Measurements from ENCODE around the gene ODC1.

ODC1 gene

GRCh38 chr2:10475811-10476660 lies 27.9 kb upstream of the ODC1 start:
- no peak overlapping the region for H3K9ac ChIP-seq (ENCODE audit: low read length)
- no peak overlapping the region for H3K4me3 ChIP-seq (ENCODE audit: low read length)
- no peaks in the 10 kb centered on the region for H3K36me3 ChIP-seq (ENCODE audit: control insufficient read depth, insufficient read depth, low read length)
- no peaks in the 10 kb centered on the region for H3K4me1 ChIP-seq (ENCODE audit: control insufficient read depth, insufficient read depth, low read length)
- no peak overlapping the region for H3K27ac ChIP-seq (ENCODE audit: low read depth, low read length)
- H3K27me3 ChIP-seq (ENCODE audit: control insufficient read depth, insufficient read depth, low read length): no peaks in the 10 kb centered on the region

DNA sequence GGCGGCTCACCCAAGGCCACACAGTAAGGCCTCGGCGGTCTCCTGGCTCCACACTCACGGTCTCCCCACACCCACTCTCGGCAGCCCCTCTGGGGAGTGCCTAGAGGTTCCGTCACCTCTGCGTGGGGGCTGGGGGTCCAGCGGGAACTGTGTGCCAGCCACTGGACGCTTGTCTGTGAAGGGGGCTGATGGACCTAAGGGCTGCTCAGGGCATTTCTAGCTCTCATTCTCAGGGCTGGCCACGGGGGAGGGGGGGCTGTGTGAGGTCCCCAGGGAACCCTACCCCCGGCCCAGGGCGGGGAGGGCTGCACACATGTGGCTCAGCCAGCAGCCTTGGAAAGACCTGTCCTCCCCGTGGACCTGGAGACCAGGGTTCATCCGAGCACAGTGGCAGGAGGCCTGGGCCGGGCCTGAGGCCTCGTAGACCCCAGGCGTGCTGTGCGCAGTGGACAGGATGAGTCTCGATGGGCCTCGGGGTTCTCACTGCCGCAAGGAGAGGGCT lies 27.1 kb upstream of the ODC1 start:
- Histone ChIP-seq H3K4me3 (ENCODE audit: low read length) (no peak overlapping the region), H3K36me3 (ENCODE audit: control insufficient read depth, insufficient read depth, low read length) (no peaks in the 10 kb centered on the region), H3K27ac (ENCODE audit: low read depth, low read length) (no peak overlapping the region), H3K4me1 (ENCODE audit: control insufficient read depth, insufficient read depth, low read length) (no peaks in the 10 kb centered on the region), H3K27me3 (ENCODE audit: control insufficient read depth, insufficient read depth, low read length) (no peaks in the 10 kb centered on the region), H3K9ac (ENCODE audit: low read length) (no peak overlapping the region)

DNA sequence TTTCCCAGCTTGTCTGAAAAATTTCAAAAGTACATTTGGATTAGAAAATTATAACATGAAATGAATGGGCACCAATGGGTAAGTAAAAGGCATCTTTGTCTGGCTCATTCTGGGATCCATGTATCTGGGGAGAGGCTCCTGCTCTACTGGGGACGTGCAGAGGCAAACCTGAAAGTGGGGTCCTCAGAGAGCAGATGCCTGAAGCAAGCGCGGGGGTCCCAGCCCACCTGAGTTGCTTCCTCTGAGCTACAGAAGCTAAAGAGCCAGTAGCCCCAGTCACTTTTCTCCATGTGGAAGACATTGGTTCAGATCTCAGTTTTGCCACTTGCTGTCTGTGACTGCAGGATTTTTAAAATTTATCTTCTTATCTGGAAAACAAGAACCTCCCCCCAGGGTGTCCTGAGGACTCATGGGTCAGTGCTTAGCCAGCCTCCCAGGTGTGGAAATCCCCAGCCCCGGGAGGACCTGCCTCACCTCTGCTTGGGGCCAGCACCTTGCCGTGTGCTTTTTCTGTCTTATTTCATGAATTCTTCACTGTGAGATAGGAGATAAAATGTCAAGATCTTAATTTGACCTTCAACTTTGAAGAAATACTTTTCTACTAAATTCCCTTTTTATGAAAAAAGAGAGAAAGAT lies 25.1 kb upstream of the ODC1 start:
- Histone ChIP-seq H3K9ac (ENCODE audit: low read length) (no peak overlapping the region), H3K27me3 (ENCODE audit: control insufficient read depth, insufficient read depth, low read length) (no peaks in the 10 kb centered on the region), H3K36me3 (ENCODE audit: control insufficient read depth, insufficient read depth, low read length) (no peaks in the 10 kb centered on the region)

GRCh38 chr2:10471955-10472354 lies 23.8 kb upstream of the ODC1 start:
- no peak overlapping the region for H3K4me3 ChIP-seq (ENCODE audit: low read length)

More for the DNA sequence above, 25.1 kb upstream of the ODC1 start:
- Histone ChIP-seq H3K27ac (ENCODE audit: low read depth, low read length) (no peak overlapping the region), H3K4me3 (ENCODE audit: low read length) (no peak overlapping the region), H3K4me1 (ENCODE audit: control insufficient read depth, insufficient read depth, low read length) (no peaks in the 10 kb centered on the region)

DNA sequence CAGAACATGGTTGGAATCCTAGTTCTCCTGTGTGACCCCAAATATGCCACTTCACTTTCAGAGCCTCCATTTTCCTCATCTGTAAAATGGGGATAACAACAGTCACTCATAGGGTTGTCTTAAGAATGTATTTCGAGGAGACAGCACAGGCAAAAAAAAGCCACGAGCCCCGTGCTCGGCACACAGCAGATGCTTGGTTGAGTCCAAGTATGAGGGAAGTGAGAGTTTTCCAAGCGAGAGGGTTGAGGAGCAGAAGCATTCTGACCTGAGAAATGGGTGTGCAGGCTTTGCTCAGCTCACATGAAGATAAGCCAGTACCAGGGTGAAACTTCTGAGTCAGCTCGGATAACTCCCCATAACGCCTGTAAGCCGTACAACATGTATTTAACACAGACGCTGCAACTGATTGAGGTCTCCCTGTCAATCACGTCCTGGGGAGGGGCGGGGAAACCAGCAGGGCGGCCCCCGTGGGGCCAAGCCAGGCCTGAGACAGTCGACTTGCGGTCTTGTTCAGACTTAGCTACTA lies 23.0 kb upstream of the ODC1 start:
- no peak overlapping the region for H3K9ac ChIP-seq (ENCODE audit: low read length)
- no peak overlapping the region for H3K4me3 ChIP-seq (ENCODE audit: low read length)
- no peaks in the 10 kb centered on the region for H3K27me3 ChIP-seq (ENCODE audit: control insufficient read depth, insufficient read depth, low read length)
- no peaks in the 10 kb centered on the region for H3K4me1 ChIP-seq (ENCODE audit: control insufficient read depth, insufficient read depth, low read length)
- H3K27ac ChIP-seq (ENCODE audit: low read depth, low read length): no peak overlapping the region
- no peaks in the 10 kb centered on the region for H3K36me3 ChIP-seq (ENCODE audit: control insufficient read depth, insufficient read depth, low read length)

More at GRCh38 chr2:10471955-10472354, 23.8 kb upstream of the ODC1 start:
- H3K27ac ChIP-seq (ENCODE audit: low read depth, low read length): no peak overlapping the region
- no peaks in the 10 kb centered on the region for H3K27me3 ChIP-seq (ENCODE audit: control insufficient read depth, insufficient read depth, low read length)
- H3K4me1 ChIP-seq (ENCODE audit: control insufficient read depth, insufficient read depth, low read length): no peaks in the 10 kb centered on the region
- H3K9ac ChIP-seq (ENCODE audit: low read length): no peak overlapping the region
- no peaks in the 10 kb centered on the region for H3K36me3 ChIP-seq (ENCODE audit: control insufficient read depth, insufficient read depth, low read length)

GRCh38 chr2:10469955-10470608 lies 22.0 kb upstream of the ODC1 start:
- no peak overlapping the region for H3K9ac ChIP-seq (ENCODE audit: low read length)
- H3K36me3 ChIP-seq (ENCODE audit: control insufficient read depth, insufficient read depth, low read length): no peaks in the 10 kb centered on the region
- no peak overlapping the region for H3K27ac ChIP-seq (ENCODE audit: low read depth, low read length)
- H3K4me1 ChIP-seq (ENCODE audit: control insufficient read depth, insufficient read depth, low read length): no peaks in the 10 kb centered on the region
- no peak overlapping the region for H3K4me3 ChIP-seq (ENCODE audit: low read length)
- H3K27me3 ChIP-seq (ENCODE audit: control insufficient read depth, insufficient read depth, low read length): no peaks in the 10 kb centered on the region

DNA sequence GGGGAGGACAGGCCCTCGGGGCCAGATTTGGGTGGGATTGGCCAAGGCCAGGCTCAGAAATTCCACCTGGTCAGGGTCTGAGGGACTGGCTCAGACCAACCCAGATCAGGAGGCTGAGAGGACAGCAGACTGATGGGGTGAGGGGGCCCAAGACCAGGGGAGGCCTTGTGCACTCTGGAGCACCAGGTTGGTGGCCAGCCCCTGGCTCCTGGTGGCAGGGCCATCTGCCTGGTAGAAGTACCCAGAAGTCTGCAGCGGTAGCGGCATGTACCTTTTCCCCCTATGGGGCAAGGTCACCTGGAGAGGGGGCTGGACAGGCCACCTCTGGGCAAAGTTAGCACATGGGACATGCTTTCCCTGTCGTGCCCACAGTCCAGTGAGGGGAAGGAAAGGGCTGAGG lies 21.2 kb upstream of the ODC1 start:
- no peaks in the 10 kb centered on the region for H3K4me1 ChIP-seq (ENCODE audit: control insufficient read depth, insufficient read depth, low read length)
- no peaks in the 10 kb centered on the region for H3K27me3 ChIP-seq (ENCODE audit: control insufficient read depth, insufficient read depth, low read length)
- no peak overlapping the region for H3K4me3 ChIP-seq (ENCODE audit: low read length)
- no peak overlapping the region for H3K27ac ChIP-seq (ENCODE audit: low read depth, low read length)
- H3K9ac ChIP-seq (ENCODE audit: low read length): no peak overlapping the region
- no peaks in the 10 kb centered on the region for H3K36me3 ChIP-seq (ENCODE audit: control insufficient read depth, insufficient read depth, low read length)

GRCh38 chr2:10467401-10467800 lies 19.3 kb upstream of the ODC1 start:
- H3K4me3 ChIP-seq (ENCODE audit: low read length): no peak overlapping the region
- H3K27ac ChIP-seq (ENCODE audit: low read depth, low read length): no peak overlapping the region

GRCh38 chr2:10466801-10467200 lies 18.7 kb upstream of the ODC1 start:
- no peaks in the 10 kb centered on the region for H3K4me1 ChIP-seq (ENCODE audit: control insufficient read depth, insufficient read depth, low read length)
- no peak overlapping the region for H3K4me3 ChIP-seq (ENCODE audit: low read length)
- H3K27ac ChIP-seq (ENCODE audit: low read depth, low read length): no peak overlapping the region
- no peak overlapping the region for H3K9ac ChIP-seq (ENCODE audit: low read length)
- no peaks in the 10 kb centered on the region for H3K27me3 ChIP-seq (ENCODE audit: control insufficient read depth, insufficient read depth, low read length)
- H3K36me3 ChIP-seq (ENCODE audit: control insufficient read depth, insufficient read depth, low read length): no peaks in the 10 kb centered on the region

More at GRCh38 chr2:10467401-10467800, 19.3 kb upstream of the ODC1 start:
- H3K27me3 ChIP-seq (ENCODE audit: control insufficient read depth, insufficient read depth, low read length): no peaks in the 10 kb centered on the region
- no peaks in the 10 kb centered on the region for H3K4me1 ChIP-seq (ENCODE audit: control insufficient read depth, insufficient read depth, low read length)
- H3K36me3 ChIP-seq (ENCODE audit: control insufficient read depth, insufficient read depth, low read length): no peaks in the 10 kb centered on the region
- H3K9ac ChIP-seq (ENCODE audit: low read length): no peak overlapping the region

DNA sequence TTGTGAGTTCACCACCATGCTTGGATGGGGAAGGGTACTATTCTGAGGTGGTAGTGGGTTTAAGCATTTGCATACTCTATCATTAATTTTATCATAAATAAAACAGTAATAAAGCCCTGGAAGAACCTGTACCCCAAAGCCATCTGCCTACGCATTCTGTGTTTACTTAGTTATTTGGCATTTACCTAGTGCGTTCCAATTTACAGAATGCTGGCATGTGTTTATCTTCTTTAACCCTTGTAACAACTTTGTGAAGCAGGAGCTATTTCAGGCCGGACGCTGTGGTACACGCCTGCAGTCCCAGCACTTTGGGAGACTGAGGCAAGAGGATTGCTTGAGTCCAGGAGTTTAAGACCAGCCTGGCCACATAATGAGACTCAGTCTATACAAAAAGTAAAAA lies 17.8 kb upstream of the ODC1 start:
- Histone ChIP-seq H3K4me1 (ENCODE audit: control insufficient read depth, insufficient read depth, low read length) (no peaks in the 10 kb centered on the region), H3K4me3 (ENCODE audit: low read length) (no peak overlapping the region), H3K27ac (ENCODE audit: low read depth, low read length) (no peak overlapping the region), H3K9ac (ENCODE audit: low read length) (no peak overlapping the region), H3K27me3 (ENCODE audit: control insufficient read depth, insufficient read depth, low read length) (no peaks in the 10 kb centered on the region), H3K36me3 (ENCODE audit: control insufficient read depth, insufficient read depth, low read length) (no peaks in the 10 kb centered on the region)

DNA sequence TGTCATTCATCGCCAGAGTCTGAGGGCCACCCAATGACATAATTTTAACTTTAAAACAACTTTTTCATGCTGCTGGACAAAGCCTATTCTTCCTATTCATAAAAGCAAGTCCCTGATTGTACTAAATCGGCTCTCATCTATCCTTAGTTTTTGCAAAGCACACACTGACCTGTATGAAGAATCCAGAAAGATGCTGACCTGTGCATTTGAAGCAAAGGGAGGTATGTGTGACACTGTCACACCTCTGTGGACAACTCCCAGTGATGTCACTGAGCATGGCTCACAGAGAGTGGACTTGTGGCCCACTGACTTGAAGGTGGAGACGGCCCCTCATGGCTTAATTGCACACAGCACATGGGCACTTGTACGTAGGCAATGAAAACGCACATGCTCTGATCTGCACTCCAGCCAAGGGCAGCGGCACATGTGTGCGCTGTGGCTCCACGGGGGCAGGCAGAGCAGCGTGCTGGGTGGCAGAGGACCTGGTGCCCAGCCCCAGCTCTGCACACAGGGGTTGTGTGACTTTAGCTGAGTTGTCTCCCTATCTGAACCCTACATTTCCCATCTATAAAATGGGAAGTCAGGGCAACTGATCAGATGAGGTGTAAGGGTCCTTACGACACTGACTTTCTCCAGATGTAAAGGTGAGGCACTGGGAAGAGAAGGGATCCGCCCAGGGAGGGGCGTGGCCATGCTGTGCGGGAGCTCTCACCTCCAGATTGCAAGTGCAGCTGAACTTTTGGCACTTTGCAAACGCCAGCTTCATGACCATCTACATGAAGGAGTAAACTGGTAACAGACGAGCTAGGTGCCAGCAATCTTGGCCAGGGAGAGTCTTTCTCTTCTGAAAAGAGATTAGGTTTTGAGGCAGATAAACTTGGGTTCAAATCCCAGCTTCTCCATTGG lies 14.3 kb upstream of the ODC1 start:
- H3K36me3 ChIP-seq (ENCODE audit: control insufficient read depth, insufficient read depth, low read length): no peaks in the 10 kb centered on the region
- no peaks in the 10 kb centered on the region for H3K4me1 ChIP-seq (ENCODE audit: control insufficient read depth, insufficient read depth, low read length)
- H3K4me3 ChIP-seq (ENCODE audit: low read length): no peak overlapping the region
- H3K27me3 ChIP-seq (ENCODE audit: control insufficient read depth, insufficient read depth, low read length): no peaks in the 10 kb centered on the region
- H3K27ac ChIP-seq (ENCODE audit: low read depth, low read length): no peak overlapping the region
- no peak overlapping the region for H3K9ac ChIP-seq (ENCODE audit: low read length)

Measured in rectal smooth muscle tissue (tissue), 1 donor.